Lung (tissue), 12 donors: Measurements from ENCODE around the gene KCNRG. TPM values are rescaled to one million over a fixed set of nuclear protein-coding genes. Genes with fewer than 3 reads are reported as not detected.

Experiments used
- ATAC-seq: fragments of 200-7000 bp; cut with Tn5 transposase; one replicate; pipeline ENCODE4 v1.9.1; 2020; ENCODE audit warnings: moderate number of reproducible peaks; ENCODE audit not compliant: insufficient read depth, low FRiP score
- DNase-seq, 3 donors: peaks; one replicate each; pipeline ENCODE4 v3.0.0-alpha.2; 2013 to 2017
- H3K27ac ChIP-seq, 2 donors: one replicate each; pipeline ENCODE4 v1.5.1; 2013; ENCODE audit warnings: mild to moderate bottlenecking in 2 of 2, moderate library complexity in 2 of 2, control low read depth in 1 of 2, inconsistent platforms in 1 of 2, low read depth in 1 of 2, low read length in 1 of 2
- H3K27me3 ChIP-seq, 3 donors: one replicate each; pipeline ENCODE4 v1.5.1; 2013; ENCODE audit warnings: low read length in 2 of 3; ENCODE audit not compliant: control insufficient read depth in 3 of 3, insufficient read depth in 3 of 3
- H3K36me3 ChIP-seq, 4 donors: one replicate each; pipeline ENCODE4 v1.5.1; 2013; ENCODE audit warnings: low read length in 4 of 4, mild to moderate bottlenecking in 1 of 4, moderate library complexity in 1 of 4; ENCODE audit not compliant: control insufficient read depth in 4 of 4, insufficient read depth in 4 of 4
- H3K4me1 ChIP-seq, 5 donors: one replicate each; pipeline ENCODE4 v1.5.1; 2013; ENCODE audit warnings: low read length in 5 of 5, mild to moderate bottlenecking in 2 of 5, moderate library complexity in 1 of 5; ENCODE audit not compliant: control insufficient read depth in 5 of 5, insufficient read depth in 5 of 5
- H3K4me3 ChIP-seq: one replicate; pipeline ENCODE4 v1.5.1; 2013; ENCODE audit warnings: mild to moderate bottlenecking, control low read depth, moderate library complexity
- H3K9ac ChIP-seq, 2 donors: one replicate each; pipeline ENCODE4 v1.5.1; 2013; ENCODE audit warnings: low read length in 2 of 2, control low read depth in 1 of 2; ENCODE audit not compliant: insufficient read depth in 1 of 2
- H3K9me3 ChIP-seq, 4 donors: one replicate each; pipeline ENCODE4 v1.5.1; 2013; ENCODE audit warnings: low read length in 3 of 4, mild to moderate bottlenecking in 1 of 4, moderate library complexity in 1 of 4; ENCODE audit not compliant: control insufficient read depth in 4 of 4, insufficient read depth in 3 of 4
- CTCF ChIP-seq: IDR thresholded peaks from 2 replicates; pipeline ENCODE4 v1.5.1; 2012; ENCODE audit warnings: mild to moderate bottlenecking; ENCODE audit errors: control extremely low read depth, extremely low read depth
- WGBS, 2 donors: extraction: QIAGEN DNeasy Blood & Tissue Kit; methylation state at CpG; one replicate each; pipeline ENCODE4 v1.1.7; 2013; 5-methylcytosine and 5-hydroxymethylcytosine counted together
- polyA plus RNA-seq, 2 donors: library from polyadenylated mRNA; stranded (reverse); fragments of 200-250 nt; gene quantifications; one replicate each; pipeline ENCODE4 v1.2.1, GENCODE V29; 2013
- total RNA-seq, 2 donors: library from RNA; depleted of rRNA in 1 of 2; stranded (reverse); fragments of >200 nt in 1 of 2; gene quantifications; one replicate each; pipeline ENCODE4 v1.2.1, GENCODE V29; 2014 to 2021
- donor health status: control.
- donor health status: control.
- donor health status: Bipolar disorder and iron deficiency.
- donor health status: healthy.
- donor health status: DM: yes; HTN: yes; CAD: no.

Gene KCNRG
- total and polyA plus RNA-seq, 4 donors, result 2.9 to 13.6 (median 6.9) TPM

GRCh38 chr13:50015750-50016149 lies 506 bp downstream of the KCNRG start:
- peaks cover 16 to 26% (median 23%) of the 10 kb centered on the region in 4 donors for H3K36me3 ChIP-seq
- DNase-seq (no peak), ATAC-seq (no peak)
- 64 to 84% methylated on average over 4 of the region's 4 CpGs for WGBS, 2 donors
- H3K9ac ChIP-seq, result no peak overlapping the region
- H3K4me1 ChIP-seq, result peaks cover 0 to 14% (median 0%) of the 10 kb centered on the region in 5 donors
- H3K27ac ChIP-seq, result peak overlapping the region in 1 of 2 donors; percentile 41
- no peak overlapping the region for H3K4me3 ChIP-seq
- no peaks in the 10 kb centered on the region for H3K27me3 ChIP-seq
- H3K9me3 ChIP-seq, result no peaks in the 10 kb centered on the region
- no peak for TF ChIP-seq CTCF

GRCh38 chr13:50016444-50016843 lies 1.2 kb downstream of the KCNRG start:
- H3K36me3 ChIP-seq, result peaks cover 13 to 26% (median 19%) of the 10 kb centered on the region in 4 donors
- no peak overlapping the region for H3K27ac ChIP-seq

GRCh38 chr13:50017819-50018218 lies 2.6 kb downstream of the KCNRG start:
- Histone ChIP-seq H3K9me3 (no peaks in the 10 kb centered on the region), H3K27me3 (no peaks in the 10 kb centered on the region), H3K27ac (peak overlapping the region in 1 of 2 donors; percentile 33), H3K36me3 (peaks cover 7 to 19% (median 12%) of the 10 kb centered on the region in 4 donors), H3K4me1 (peaks cover 0 to 14% (median 0%) of the 10 kb centered on the region in 5 donors), H3K9ac (no peak overlapping the region), H3K4me3 (no peak overlapping the region)
- DNase-seq (no peak), ATAC-seq (no peak)
- TF ChIP-seq CTCF, result no peak

More at GRCh38 chr13:50016444-50016843, 1.2 kb downstream of the KCNRG start:
- Histone ChIP-seq H3K4me1 (peaks cover 0 to 14% (median 0%) of the 10 kb centered on the region in 5 donors), H3K27me3 (no peaks in the 10 kb centered on the region), H3K9me3 (no peaks in the 10 kb centered on the region), H3K4me3 (no peak overlapping the region), H3K9ac (no peak overlapping the region)
- ATAC-seq (no peak), DNase-seq (no peak)
- no peak for TF ChIP-seq CTCF
- 74 to 85% methylated on average over 2 of the region's 2 CpGs for WGBS, 2 donors

GRCh38 chr13:50025436-50025835 lies 10.2 kb downstream of the KCNRG start:
- H3K9me3 ChIP-seq, result no peaks in the 10 kb centered on the region
- TF ChIP-seq CTCF, result no peak
- H3K9ac ChIP-seq, result no peak overlapping the region
- H3K4me3 ChIP-seq, result no peak overlapping the region
- no peak overlapping the region for H3K27ac ChIP-seq
- peaks cover 2 to 17% (median 9%) of the 10 kb centered on the region in 4 donors for H3K36me3 ChIP-seq
- DNase-seq (peak in 2 of 3 donors; percentile 50 to 76), ATAC-seq (no peak)
- no peaks in the 10 kb centered on the region for H3K27me3 ChIP-seq
- peaks cover 0 to 8% (median 0%) of the 10 kb centered on the region in 5 donors for H3K4me1 ChIP-seq
- WGBS, 2 donors, result 46 to 79% methylated on average over 1 of the region's 1 CpG
